Hepatocyte (in vitro differentiated cells): ENCODE results near the gene POLQ.

Source experiments
- CTCF ChIP-seq: fragments of 200-600 bp; sonication (generic); IDR thresholded peaks from 2 replicates; pipeline ENCODE4 v1.5.1; 2016; ENCODE audit warnings: antibody characterized with exemption, mild to moderate bottlenecking; ENCODE audit not compliant: poor library complexity
- EZH2 ChIP-seq: fragments of 200-600 bp; sonication (generic); IDR thresholded peaks from 2 replicates; pipeline ENCODE4 v1.6.1; 2016; ENCODE audit warnings: antibody characterized with exemption, mild to moderate bottlenecking, borderline replicate concordance

- TF ChIP-seq CTCF (no peak), EZH2 (no peak)
Observed at GRCh38 chr3:121463745-121464144, 82.0 kb downstream of the POLQ start.
